CD8-positive, alpha-beta memory T cell (primary cell): ENCODE measurements around the gene KLHDC4. TPM values are rescaled to one million over a fixed set of nuclear protein-coding genes. Genes with fewer than 3 reads are reported as not detected.
"Not testable (repeated sequence)": the region's sequence is repeated elsewhere in the genome, so short reads cannot be mapped to it uniquely, and the experiment has no call there.

Source experiments
- CTCF ChIA-PET: fragments of 350-600 bp; sonication (Branson Sonifier 250); formaldehyde crosslinking; loops from one replicate; lab custom pipeline; 2021; ENCODE audit warnings: antibody characterized with exemption; lab: Charles Lee
- POLR2A ChIA-PET: fragments of 350-600 bp; sonication (Branson Sonifier 250); formaldehyde crosslinking; loops from one replicate; lab custom pipeline; 2021; ENCODE audit warnings: antibody characterized with exemption; lab: Charles Lee
- DNase-seq, 5 donors: peaks; one replicate each; pipeline versions ENCODE4 v3.0.0 to v3.0.0-alpha.2; 2020 to 2022; ENCODE audit warnings: mixed read lengths in 1 of 5
- H3K27ac ChIP-seq: one replicate; pipeline ENCODE4 v1.7.0; 2013; ENCODE audit warnings: low read depth, mild to moderate bottlenecking, low read length, moderate library complexity
- H3K27me3 ChIP-seq: 2 replicates; pipeline ENCODE4 v1.7.0; 2013; ENCODE audit warnings: low read length, mild to moderate bottlenecking; ENCODE audit not compliant: insufficient read depth, poor library complexity, severe bottlenecking
- H3K36me3 ChIP-seq: 2 replicates; pipeline ENCODE4 v1.7.0; 2013; ENCODE audit warnings: mild to moderate bottlenecking, low read length, moderate library complexity; ENCODE audit not compliant: insufficient read depth
- H3K4me1 ChIP-seq: 2 replicates; pipeline ENCODE4 v1.7.0; 2013; ENCODE audit warnings: mild to moderate bottlenecking, low read length, moderate library complexity; ENCODE audit not compliant: insufficient read depth
- H3K4me3 ChIP-seq: 2 replicates; pipeline ENCODE4 v1.7.0; 2013; ENCODE audit warnings: mild to moderate bottlenecking, low read length
- H3K9me3 ChIP-seq: 2 replicates; pipeline ENCODE4 v1.7.0; 2013; ENCODE audit warnings: mild to moderate bottlenecking, low read length
- H3K27ac Mint-ChIP-seq, 8 donors: one replicate each; pipeline ENCODE4 v1.8.0; 2020 to 2021; ENCODE audit warnings: mixed read lengths in 8 of 8, mild to moderate bottlenecking in 6 of 8, inconsistent platforms in 3 of 8, moderate library complexity in 3 of 8
- H3K27me3 Mint-ChIP-seq, 2 donors: one replicate each; pipeline ENCODE4 v1.8.0; 2020 to 2021; ENCODE audit warnings: mixed read lengths in 2 of 2, mild to moderate bottlenecking in 1 of 2, moderate library complexity in 1 of 2
- H3K36me3 Mint-ChIP-seq, 3 donors: one replicate each; pipeline ENCODE4 v1.8.0; 2020 to 2021; ENCODE audit warnings: mixed read lengths in 3 of 3, inconsistent platforms in 1 of 3, mild to moderate bottlenecking in 1 of 3
- H3K4me1 Mint-ChIP-seq, 3 donors: one replicate each; pipeline ENCODE4 v1.8.0; 2020 to 2021; ENCODE audit warnings: mixed read lengths in 3 of 3, inconsistent platforms in 1 of 3, mild to moderate bottlenecking in 1 of 3
- H3K4me3 Mint-ChIP-seq, 7 donors: one replicate each; pipeline ENCODE4 v1.8.0; 2020 to 2021; ENCODE audit warnings: mixed read lengths in 7 of 7, mild to moderate bottlenecking in 6 of 7, moderate library complexity in 4 of 7, inconsistent platforms in 2 of 7
- H3K9me3 Mint-ChIP-seq, 5 donors: one replicate each; pipeline ENCODE4 v1.8.0; 2020 to 2022; ENCODE audit warnings: mixed read lengths in 5 of 5, mild to moderate bottlenecking in 3 of 5, moderate library complexity in 2 of 5, inconsistent platforms in 1 of 5
- polyA plus RNA-seq: library from polyadenylated mRNA; unstranded; fragments of 300-500 nt; fragmentation: Illumina TruSeq; gene quantifications from one replicate; pipeline ENCODE4 v1.2.3, GENCODE V29; 2021
- total RNA-seq, 2 experiments: library from RNA; stranded (reverse); gene quantifications; one replicate each; pipeline ENCODE4 v1.2.3, GENCODE V29; 2021

The KLHDC4 gene
- total and polyA plus RNA-seq, 3 experiments from 2014 or later = 35.5 to 77.3 (median 71.5) TPM

DNA sequence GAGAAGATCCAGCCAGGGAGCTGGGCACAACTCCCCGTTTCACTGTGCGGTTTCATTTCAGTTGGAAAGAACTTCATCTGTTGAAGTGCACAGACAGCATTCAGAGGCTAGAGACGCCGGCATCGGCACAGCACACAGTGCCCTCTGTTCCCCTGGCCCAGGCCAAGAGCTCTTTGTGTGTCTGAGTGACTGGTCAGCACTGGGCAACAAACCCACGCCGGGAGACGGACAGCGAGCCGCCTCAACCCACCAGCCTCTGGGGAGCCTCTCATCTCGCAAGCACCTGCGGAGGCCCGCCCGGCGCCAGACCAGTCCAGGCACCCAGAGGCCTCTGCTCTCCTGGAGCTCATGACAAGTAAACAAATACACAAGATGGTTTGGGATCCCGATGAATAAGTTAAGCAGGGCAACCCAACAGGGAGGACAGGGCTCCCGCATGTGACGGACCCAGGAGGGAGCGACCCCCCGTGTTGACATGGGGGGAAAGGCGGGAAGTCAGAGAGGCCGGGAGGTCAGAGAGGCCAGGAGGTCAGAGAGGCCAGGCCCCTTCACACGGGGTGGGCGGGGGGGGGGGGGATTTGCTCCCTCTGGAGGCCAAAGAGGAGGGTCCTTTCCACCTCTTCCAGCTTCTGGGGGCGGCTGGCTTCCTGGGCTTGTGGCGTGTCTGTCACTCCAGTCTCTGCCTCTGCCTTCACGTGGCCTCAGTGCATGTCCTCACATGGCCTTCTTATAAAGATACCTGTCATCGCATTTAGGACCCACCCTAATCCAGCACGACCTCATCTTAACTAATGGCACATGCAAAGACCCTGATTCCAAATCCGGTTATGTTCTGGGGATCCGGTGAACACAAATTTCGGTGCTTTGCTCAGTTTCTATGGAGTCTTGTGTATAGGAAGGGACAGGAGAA, 25.8 kb upstream of the KLHDC4 start:
- Mint-ChIP-seq H3K27me3 (peaks cover 0 to 3% of the 10 kb centered on the region in 2 donors), H3K36me3 (no peaks in the 10 kb centered on the region), H3K4me1 (no peaks in the 10 kb centered on the region), H3K9me3 (no peaks in the 10 kb centered on the region), H3K4me3 (no peak overlapping the region), H3K27ac (no peak overlapping the region)
- Histone ChIP-seq H3K36me3 (no peaks in the 10 kb centered on the region), H3K27me3 (no peaks in the 10 kb centered on the region), H3K27ac (no peak overlapping the region), H3K4me1 (no peaks in the 10 kb centered on the region), H3K4me3 (no peak overlapping the region), H3K9me3 (no peaks in the 10 kb centered on the region)
- ChIA-PET CTCF (interaction anchor here (1.8 to 6.1 kb wide), 3 partner anchors 12 to 80 kb away, joined by 4 to 27 read pairs (median 5); no protein-coding TSS in a partner anchor), POLR2A (no interaction called here)
- no peak for DNase-seq

DNA sequence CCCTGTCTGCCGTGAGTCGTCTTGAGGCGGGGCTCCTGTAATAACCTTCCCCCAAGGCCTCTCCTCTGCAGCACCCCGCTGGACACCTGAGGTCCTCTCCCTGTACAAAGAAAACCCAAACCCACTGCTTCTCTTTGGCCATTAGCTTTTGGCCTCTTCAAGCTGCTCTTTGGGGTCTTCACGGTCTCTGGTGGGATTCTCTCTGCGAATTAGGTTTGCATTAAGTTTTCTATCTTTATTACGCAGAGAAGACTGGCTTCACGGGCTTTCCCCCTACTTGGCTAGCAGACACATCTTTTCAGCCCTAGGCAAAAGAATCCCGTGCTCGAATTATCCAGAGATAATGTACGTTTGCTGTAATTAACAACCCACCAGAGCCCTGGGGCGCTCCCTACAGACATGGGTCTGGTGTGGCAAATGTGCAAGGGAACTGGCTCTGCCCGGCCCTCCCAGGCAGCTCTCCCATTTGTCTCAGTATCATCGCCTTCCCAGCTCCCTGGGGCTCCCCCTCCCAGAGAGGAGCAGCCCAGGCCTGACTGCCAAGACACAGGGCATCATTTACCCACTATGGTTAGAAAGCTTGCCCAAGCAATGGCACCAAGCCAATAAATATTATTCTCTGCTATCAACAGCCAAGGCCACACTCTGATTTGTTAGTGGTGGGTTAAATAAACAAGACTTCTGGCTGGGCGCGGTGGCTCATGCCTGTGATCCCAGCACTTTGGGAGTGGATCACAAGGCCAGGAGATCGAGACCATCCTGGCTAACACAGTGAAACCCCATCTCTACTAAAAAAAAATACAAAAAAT, 24.7 kb upstream of the KLHDC4 start:
- Histone ChIP-seq H3K4me3 (no peak overlapping the region), H3K36me3 (no peaks in the 10 kb centered on the region), H3K9me3 (no peaks in the 10 kb centered on the region), H3K27ac (no peak overlapping the region), H3K27me3 (no peaks in the 10 kb centered on the region), H3K4me1 (no peaks in the 10 kb centered on the region)
- no peak for DNase-seq
- ChIA-PET CTCF (interaction anchor here (1.8 to 6.1 kb wide), 3 partner anchors 11 to 81 kb away, joined by 4 to 27 read pairs (median 5); no protein-coding TSS in a partner anchor), POLR2A (no interaction called here)
- H3K27ac Mint-ChIP-seq = no peak overlapping the region
- H3K36me3 Mint-ChIP-seq = no peaks in the 10 kb centered on the region
- no peaks in the 10 kb centered on the region for H3K4me1 Mint-ChIP-seq
- H3K4me3 Mint-ChIP-seq = no peak overlapping the region
- H3K9me3 Mint-ChIP-seq = no peaks in the 10 kb centered on the region
- peaks cover 0 to 3% of the 10 kb centered on the region in 2 donors for H3K27me3 Mint-ChIP-seq

DNA sequence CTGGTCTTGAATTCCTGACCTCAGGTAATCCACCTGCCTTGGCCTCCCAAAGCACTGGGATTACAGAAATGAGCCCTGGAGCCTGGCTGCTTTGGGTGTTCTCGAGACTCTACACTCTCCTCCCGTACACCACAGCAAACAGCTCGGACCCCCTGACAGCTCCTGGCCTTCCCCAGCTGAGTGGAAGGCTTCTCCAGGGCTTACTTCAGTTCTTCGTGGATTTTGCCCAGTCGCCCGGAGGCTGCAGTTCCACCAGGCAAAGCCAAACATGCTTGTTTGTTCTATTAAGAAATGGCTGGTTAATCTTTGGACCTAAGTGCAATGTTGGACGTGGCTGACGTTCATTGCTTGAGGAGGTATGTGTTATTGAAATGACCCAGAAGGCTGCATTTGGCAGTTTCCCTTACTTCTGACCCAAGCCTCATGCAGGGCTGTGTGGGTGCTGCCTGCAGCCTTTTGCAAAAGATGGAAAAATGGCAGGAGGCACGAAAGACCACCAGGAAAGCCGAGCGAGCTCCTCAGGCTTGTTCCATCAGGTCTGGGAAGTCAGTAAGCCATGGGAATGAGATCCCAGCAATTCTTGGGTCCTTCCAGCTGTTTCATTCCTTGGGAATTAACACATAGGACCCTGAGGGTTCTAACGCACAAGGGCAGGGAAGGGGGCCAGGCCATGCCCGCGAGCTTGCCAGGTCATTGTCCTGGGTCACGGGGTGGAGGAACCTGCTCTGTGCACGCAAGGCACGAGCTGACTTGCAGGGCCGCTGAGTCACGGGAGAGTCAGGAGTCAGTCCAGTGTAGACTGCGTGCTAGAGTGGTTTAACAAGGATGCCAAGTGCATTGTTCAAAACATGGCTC, 23.9 kb upstream of the KLHDC4 start:
- H3K27me3 Mint-ChIP-seq = peaks cover 0 to 5% of the 10 kb centered on the region in 2 donors
- no peaks in the 10 kb centered on the region for H3K27me3 ChIP-seq
- H3K9me3 Mint-ChIP-seq = no peaks in the 10 kb centered on the region
- H3K27ac ChIP-seq = no peak overlapping the region
- H3K4me1 Mint-ChIP-seq = no peaks in the 10 kb centered on the region
- H3K4me1 ChIP-seq = no peaks in the 10 kb centered on the region
- H3K9me3 ChIP-seq = no peaks in the 10 kb centered on the region
- no peak overlapping the region for H3K4me3 ChIP-seq
- no peaks in the 10 kb centered on the region for H3K36me3 Mint-ChIP-seq
- ChIA-PET CTCF (interaction anchor here (6.1 kb wide), 1 partner anchor 10 kb away, joined by 27 read pairs; no protein-coding TSS in a partner anchor), POLR2A (no interaction called here)
- H3K4me3 Mint-ChIP-seq = no peak overlapping the region
- no peak overlapping the region for H3K27ac Mint-ChIP-seq
- no peak for DNase-seq
- H3K36me3 ChIP-seq = no peaks in the 10 kb centered on the region

DNA sequence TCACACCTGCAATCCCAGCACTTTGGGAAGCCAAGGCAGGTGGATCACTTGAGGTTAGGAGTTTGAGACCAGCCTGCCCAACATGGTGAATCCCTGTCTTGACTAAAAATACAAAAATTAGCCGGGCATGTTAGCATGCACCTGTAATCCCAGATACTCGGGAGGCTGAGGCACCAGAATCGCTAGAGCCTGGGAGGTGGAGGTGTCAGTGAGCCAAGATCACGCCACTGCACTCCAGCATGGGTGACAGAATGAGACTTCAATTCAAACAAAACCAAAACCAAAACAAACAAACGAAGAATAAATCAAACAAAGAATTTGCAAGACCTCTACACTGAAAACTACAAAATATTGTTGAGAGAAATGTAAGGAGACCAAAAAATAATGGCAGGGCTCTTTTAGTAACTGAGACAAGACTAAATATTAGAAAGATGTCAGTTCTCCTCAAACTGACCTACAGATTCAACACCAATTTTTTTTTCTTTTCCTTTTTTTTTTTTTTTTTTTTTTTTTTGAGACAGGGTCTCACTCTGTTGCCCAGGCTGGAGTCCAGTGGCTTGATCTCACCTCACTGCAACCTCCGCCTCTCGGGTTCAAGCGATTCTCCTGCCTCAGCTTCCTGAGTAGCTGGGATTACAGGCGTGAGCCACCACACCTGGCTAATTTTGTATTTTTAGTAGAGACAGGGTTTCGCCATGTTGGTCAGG, 23.1 kb upstream of the KLHDC4 start:
- H3K9me3 ChIP-seq, DNase-seq, H3K4me3 ChIP-seq, H3K27ac ChIP-seq, H3K4me1 Mint-ChIP-seq, POLR2A ChIA-PET, H3K27me3 ChIP-seq, H3K36me3 Mint-ChIP-seq, H3K27me3 Mint-ChIP-seq, H3K9me3 Mint-ChIP-seq, H3K4me1 ChIP-seq, H3K4me3 Mint-ChIP-seq, H3K36me3 ChIP-seq: not testable (repeated sequence)
- CTCF ChIA-PET = interaction anchor here (1.7 kb wide), 1 partner anchor 10 kb away, joined by 4 read pairs; no protein-coding TSS in a partner anchor
- peak overlapping the region in 1 of 8 donors; percentile 50 for H3K27ac Mint-ChIP-seq

DNA sequence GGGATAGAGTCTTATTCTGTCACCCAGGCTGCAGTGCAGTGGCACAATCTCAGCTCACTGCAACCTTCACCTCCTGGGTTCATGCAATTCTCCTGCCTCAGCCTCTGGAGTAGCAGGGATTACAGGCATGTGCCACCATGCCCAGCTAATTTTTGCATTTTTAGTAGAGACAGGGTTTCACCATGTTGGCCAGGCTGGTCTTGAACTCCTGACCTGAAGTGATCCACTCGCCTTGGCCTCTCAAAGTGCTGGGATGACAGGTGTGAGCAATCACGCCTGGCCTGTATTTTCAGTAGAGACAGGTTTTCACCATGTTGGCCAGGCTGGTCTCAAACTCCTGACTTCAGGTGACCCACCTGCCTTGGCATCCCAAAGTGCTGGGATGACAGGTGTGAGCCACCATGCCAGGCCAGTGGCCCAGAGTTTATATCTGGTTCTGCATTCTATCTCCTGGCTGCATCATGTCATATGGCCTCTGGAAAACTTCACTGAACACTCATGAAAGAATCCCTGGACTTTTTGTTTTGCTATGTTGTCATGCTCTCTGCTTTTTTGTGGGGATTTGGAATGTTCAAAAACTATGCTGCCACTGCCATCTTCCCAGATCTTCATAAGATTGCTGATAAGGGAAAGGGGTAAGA, 21.8 kb upstream of the KLHDC4 start:
- POLR2A ChIA-PET, H3K27ac ChIP-seq, DNase-seq, H3K27ac Mint-ChIP-seq, H3K9me3 Mint-ChIP-seq, H3K4me1 Mint-ChIP-seq, H3K36me3 ChIP-seq, H3K4me1 ChIP-seq, H3K27me3 Mint-ChIP-seq, H3K27me3 ChIP-seq, H3K36me3 Mint-ChIP-seq, H3K4me3 ChIP-seq, H3K9me3 ChIP-seq, H3K4me3 Mint-ChIP-seq: not testable (repeated sequence)
- CTCF ChIA-PET = interaction anchor here (1.7 kb wide), 1 partner anchor 8 kb away, joined by 4 read pairs; no protein-coding TSS in a partner anchor

DNA sequence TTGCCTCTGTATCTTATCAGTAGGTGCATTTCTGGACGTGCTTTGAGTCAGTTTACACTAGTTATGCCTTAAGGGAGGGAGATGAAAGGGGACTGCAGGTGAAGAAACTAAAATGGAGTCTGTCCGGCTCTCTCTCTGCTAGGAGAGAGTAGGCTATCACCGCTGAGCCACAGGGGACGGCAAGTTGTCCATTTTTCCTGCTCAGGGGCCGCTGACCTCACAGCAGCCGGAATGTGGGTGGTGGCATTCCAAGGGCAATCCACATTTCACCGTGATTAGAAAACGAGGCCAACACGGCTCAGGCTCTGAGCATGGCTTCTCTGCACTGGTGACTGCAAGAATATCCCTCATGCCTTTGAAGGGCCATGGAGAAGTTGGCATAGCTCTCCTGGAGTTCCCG, 19.0 kb upstream of the KLHDC4 start:
- no peaks in the 10 kb centered on the region for H3K36me3 ChIP-seq
- H3K9me3 Mint-ChIP-seq = no peaks in the 10 kb centered on the region
- ChIA-PET POLR2A (no interaction called here), CTCF (interaction anchor here (0.7 to 2.1 kb wide), 3 partner anchors 44 to 86 kb away, joined by 3 to 6 read pairs (median 4); no protein-coding TSS in a partner anchor)
- peaks cover 0 to 7% of the 10 kb centered on the region in 2 donors for H3K27me3 Mint-ChIP-seq
- peaks cover 15 to 18% (median 16%) of the 10 kb centered on the region in 3 donors for H3K4me1 Mint-ChIP-seq
- no peak overlapping the region for H3K4me3 Mint-ChIP-seq
- H3K27ac Mint-ChIP-seq = peak overlapping the region in 1 of 8 donors; percentile 61
- no peak for DNase-seq
- H3K9me3 ChIP-seq = no peaks in the 10 kb centered on the region
- no peaks in the 10 kb centered on the region for H3K36me3 Mint-ChIP-seq
- H3K4me1 ChIP-seq = peaks cover 19% of the 10 kb centered on the region
- no peak overlapping the region for H3K4me3 ChIP-seq
- no peaks in the 10 kb centered on the region for H3K27me3 ChIP-seq
- H3K27ac ChIP-seq = no peak overlapping the region

DNA sequence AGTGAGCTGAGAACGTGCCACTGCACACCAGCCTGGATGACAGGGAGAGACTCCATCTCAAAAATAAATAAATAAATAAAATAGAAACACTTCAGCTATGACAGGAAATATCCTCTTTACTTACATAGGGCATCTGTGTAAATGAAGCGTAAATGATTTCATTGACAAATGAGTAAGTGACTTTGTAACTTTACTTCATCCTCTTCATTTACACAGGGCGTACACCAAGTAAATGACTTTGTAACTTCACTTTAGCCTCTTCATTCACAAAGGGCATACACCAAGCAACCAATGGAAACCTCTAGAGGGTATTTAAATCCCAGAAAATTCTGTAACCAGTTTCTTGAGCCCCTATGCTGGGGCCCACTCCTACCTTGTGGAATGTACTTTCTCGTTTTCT, 16.2 kb upstream of the KLHDC4 start:
- Mint-ChIP-seq H3K9me3 (no peaks in the 10 kb centered on the region), H3K36me3 (no peaks in the 10 kb centered on the region), H3K4me1 (peaks cover 30 to 39% (median 36%) of the 10 kb centered on the region in 3 donors), H3K27ac (no peak overlapping the region), H3K4me3 (no peak overlapping the region), H3K27me3 (peaks cover 0 to 7% of the 10 kb centered on the region in 2 donors)
- ChIA-PET POLR2A (no interaction called here), CTCF (interaction anchor here (3.7 to 4.2 kb wide), 4 partner anchors 15 to 127 kb away, joined by 68 to 227 read pairs (median 82); partner anchors contain the start of genes KLHDC4 and SLC7A5)
- Histone ChIP-seq H3K27me3 (no peaks in the 10 kb centered on the region), H3K4me3 (no peak overlapping the region), H3K4me1 (peaks cover 42% of the 10 kb centered on the region), H3K9me3 (no peaks in the 10 kb centered on the region), H3K36me3 (no peaks in the 10 kb centered on the region), H3K27ac (no peak overlapping the region)
- DNase-seq = no peak
